Trophoblast cell (in vitro differentiated cells and primary cell): ENCODE results near the gene TEX26.

ENCODE experiments used
- DNase-seq, 2 donors: peaks; one replicate each; pipeline ENCODE4 v3.0.0-alpha.2; 2016
- H2AFZ ChIP-seq: 2 replicates; pipeline ENCODE4 v1.6.1; 2013; ENCODE audit warnings: low read length, moderate library complexity, mild to moderate bottlenecking; ENCODE audit not compliant: insufficient read depth, poor library complexity
- H2AK5ac ChIP-seq: 2 replicates; pipeline ENCODE4 v1.6.1; 2013; ENCODE audit warnings: mild to moderate bottlenecking, low read length
- H2BK120ac ChIP-seq: 2 replicates; pipeline ENCODE4 v1.6.1; 2013; ENCODE audit warnings: low read length, mild to moderate bottlenecking, moderate library complexity; ENCODE audit not compliant: insufficient read depth, poor library complexity
- H2BK12ac ChIP-seq: 2 replicates; pipeline ENCODE4 v1.6.1; 2013; ENCODE audit warnings: mild to moderate bottlenecking, low read length, moderate library complexity
- H2BK5ac ChIP-seq: 2 replicates; pipeline ENCODE4 v1.6.1; 2013; ENCODE audit warnings: low read length, low read depth, moderate library complexity, mild to moderate bottlenecking; ENCODE audit not compliant: poor library complexity
- H3K14ac ChIP-seq: 2 replicates; pipeline ENCODE4 v1.6.1; 2013; ENCODE audit warnings: mild to moderate bottlenecking, low read length
- H3K18ac ChIP-seq: 2 replicates; pipeline ENCODE4 v1.6.1; 2013; ENCODE audit warnings: mild to moderate bottlenecking, low read length
- H3K23ac ChIP-seq: 2 replicates; pipeline ENCODE4 v1.6.1; 2013; ENCODE audit warnings: low read length
- H3K27ac ChIP-seq: 2 replicates; pipeline ENCODE4 v1.5.1; 2013; ENCODE audit warnings: low read depth, mild to moderate bottlenecking, inconsistent platforms, low read length, moderate library complexity
- H3K27me3 ChIP-seq: 2 replicates; pipeline ENCODE4 v1.6.1; 2013; ENCODE audit warnings: inconsistent platforms, mild to moderate bottlenecking, low read length, moderate library complexity; ENCODE audit not compliant: insufficient read depth
- H3K36me3 ChIP-seq, 2 experiments: 1 replicate in 1 of 2; 2 replicates in 1 of 2; pipeline ENCODE4 v1.6.1; 2013; ENCODE audit warnings: low read length in 2 of 2, mild to moderate bottlenecking in 2 of 2, moderate library complexity in 1 of 2; ENCODE audit not compliant: insufficient read depth in 2 of 2, control insufficient read depth in 1 of 2
- H3K4ac ChIP-seq: 2 replicates; pipeline ENCODE4 v1.6.1; 2013; ENCODE audit warnings: low read depth, mild to moderate bottlenecking, low read length, moderate library complexity
- H3K4me1 ChIP-seq, 2 experiments: 1 replicate in 1 of 2; 2 replicates in 1 of 2; pipeline ENCODE4 v1.6.1; 2013; ENCODE audit warnings: low read length in 2 of 2, mild to moderate bottlenecking in 2 of 2, moderate library complexity in 1 of 2; ENCODE audit not compliant: insufficient read depth in 2 of 2, control insufficient read depth in 1 of 2
- H3K4me2 ChIP-seq: 2 replicates; pipeline ENCODE4 v1.6.1; 2013; ENCODE audit warnings: inconsistent platforms, mild to moderate bottlenecking, low read length, moderate library complexity
- H3K4me3 ChIP-seq: 2 replicates; pipeline ENCODE4 v1.5.1; 2013; ENCODE audit warnings: mild to moderate bottlenecking, low read depth, low read length, inconsistent platforms
- H3K79me1 ChIP-seq: one replicate; pipeline ENCODE4 v1.6.1; 2013; ENCODE audit warnings: low read length
- H3K79me2 ChIP-seq: 2 replicates; pipeline ENCODE4 v1.6.1; 2013; ENCODE audit warnings: low read length, mild to moderate bottlenecking; ENCODE audit not compliant: control insufficient read depth, insufficient read depth, poor library complexity
- H3K9ac ChIP-seq: 2 replicates; pipeline ENCODE4 v1.6.1; 2013; ENCODE audit warnings: mild to moderate bottlenecking, low read length
- H3K9me3 ChIP-seq: 2 replicates; pipeline ENCODE4 v1.6.1; 2013; ENCODE audit warnings: low read depth, mild to moderate bottlenecking, control low read depth, inconsistent platforms, low read length; ENCODE audit not compliant: insufficient read depth
- H4K12ac ChIP-seq: 2 replicates; pipeline ENCODE4 v1.6.1; 2013; ENCODE audit warnings: low read depth, mild to moderate bottlenecking, low read length, moderate library complexity
- H4K8ac ChIP-seq: 2 replicates; pipeline ENCODE4 v1.6.1; 2013; ENCODE audit warnings: low read depth, mild to moderate bottlenecking, low read length, moderate library complexity
- H4K91ac ChIP-seq: one replicate; pipeline ENCODE4 v1.6.1; 2013; ENCODE audit warnings: low read depth, mild to moderate bottlenecking, low read length, moderate library complexity
- whole genome bisulfite sequencing: extraction: QIAGEN DNeasy Blood & Tissue Kit; methylation state at CpG from one replicate; pipeline ENCODE4 v1.1.7; 2013; ENCODE audit warnings: missing lambda C conversion rate; ENCODE audit not compliant: insufficient read length, insufficient coverage; ENCODE audit errors: extremely low coverage; 5-methylcytosine and 5-hydroxymethylcytosine counted together

The TEX26 gene

DNA sequence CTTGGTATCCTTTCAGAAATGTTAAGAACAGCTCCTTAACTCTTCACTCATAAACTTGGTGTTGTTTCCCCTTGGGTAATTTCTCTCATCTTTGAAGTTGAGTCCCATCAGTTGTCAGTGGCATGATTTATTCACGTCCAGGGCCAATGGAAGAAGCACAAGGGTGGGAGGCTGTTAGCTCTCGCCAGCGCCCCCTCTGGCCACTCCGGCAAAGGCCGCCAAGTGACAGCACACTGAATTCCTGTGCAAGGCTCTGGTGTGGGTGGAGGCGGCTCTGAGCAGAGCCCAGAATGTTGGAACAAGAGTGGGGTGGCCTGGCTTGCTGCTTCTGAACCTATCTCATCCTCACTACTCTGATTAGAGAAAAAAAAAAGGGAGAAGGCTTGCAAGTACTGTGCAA is 39.5 kb upstream of the TEX26 start:
- Histone ChIP-seq H3K9me3 (no peaks in the 10 kb centered on the region), H3K14ac (no peak overlapping the region), H3K27ac (no peak overlapping the region), H2AFZ (no peak overlapping the region), H3K4ac (no peak overlapping the region), H4K8ac (peak overlapping the region; percentile 19), H4K91ac (peak overlapping the region; percentile 77), H4K12ac (peak overlapping the region; percentile 70), H3K9ac (no peak overlapping the region), H2AK5ac (peak overlapping the region; percentile 69), H2BK5ac (peak overlapping the region; percentile 68), H3K36me3 (peaks cover 0 to 2% of the 10 kb centered on the region in 2 experiments), H3K4me2 (no peak overlapping the region), H3K23ac (no peak overlapping the region), H3K27me3 (no peaks in the 10 kb centered on the region), H3K18ac (no peak overlapping the region), H3K79me2 (peaks cover 2% of the 10 kb centered on the region), H3K4me1 (peaks cover 6% of the 10 kb centered on the region in 2 experiments), H2BK12ac (peak overlapping the region; percentile 91), H3K4me3 (no peak overlapping the region), H3K79me1 (peaks cover 15% of the 10 kb centered on the region), H2BK120ac (peak overlapping the region; percentile 60)
- peak in 1 of 2 donors; percentile 19 for DNase-seq
- WGBS: no CpG with 5 or more reads among the region's 6 CpGs

- Histone ChIP-seq H3K79me1 (peaks cover 15% of the 10 kb centered on the region), H4K8ac (peak overlapping the region; percentile 67), H3K4me1 (peaks cover 6 to 10% of the 10 kb centered on the region in 2 experiments), H3K4me3 (no peak overlapping the region), H3K23ac (no peak overlapping the region), H2BK120ac (peak overlapping the region; percentile 89), H4K12ac (no peak overlapping the region), H3K36me3 (no peaks in the 10 kb centered on the region), H3K9ac (no peak overlapping the region), H3K27ac (peak overlapping the region; percentile 77), H3K27me3 (no peaks in the 10 kb centered on the region), H2BK12ac (peak overlapping the region; percentile 90), H3K9me3 (no peaks in the 10 kb centered on the region), H3K18ac (no peak overlapping the region), H3K79me2 (peaks cover 2% of the 10 kb centered on the region), H3K4me2 (no peak overlapping the region), H2BK5ac (peak overlapping the region; percentile 97), H2AK5ac (no peak overlapping the region), H3K4ac (peak overlapping the region; percentile 82), H4K91ac (peak overlapping the region; percentile 99), H2AFZ (no peak overlapping the region), H3K14ac (peak overlapping the region; percentile 84)
- WGBS: no CpG with 5 or more reads among the region's 4 CpGs
- peak; percentile 63 to 71 for DNase-seq
Measured at GRCh38 chr13:30895773-30896172, 36.7 kb upstream of the TEX26 start.

- Histone ChIP-seq H3K4ac (no peak overlapping the region), H4K8ac (no peak overlapping the region), H3K18ac (no peak overlapping the region), H2BK12ac (peak overlapping the region; percentile 42), H3K4me1 (peaks cover 6 to 10% of the 10 kb centered on the region in 2 experiments), H2BK5ac (no peak overlapping the region), H4K91ac (peak overlapping the region; percentile 67), H3K14ac (peak overlapping the region; percentile 24), H3K27me3 (no peaks in the 10 kb centered on the region), H3K23ac (no peak overlapping the region), H2AK5ac (peak overlapping the region; percentile 82), H2AFZ (no peak overlapping the region), H3K9me3 (no peaks in the 10 kb centered on the region), H4K12ac (no peak overlapping the region), H3K79me1 (peaks cover 13% of the 10 kb centered on the region), H2BK120ac (no peak overlapping the region), H3K4me3 (no peak overlapping the region), H3K36me3 (no peaks in the 10 kb centered on the region), H3K9ac (no peak overlapping the region), H3K27ac (no peak overlapping the region), H3K79me2 (peaks cover 2% of the 10 kb centered on the region), H3K4me2 (no peak overlapping the region)
- DNase-seq: no peak
Measured at GRCh38 chr13:30898070-30898469, 34.4 kb upstream of the TEX26 start.

GRCh38 chr13:30898678-30899241 is 33.7 kb upstream of the TEX26 start:
- Histone ChIP-seq H4K91ac (peak overlapping the region; percentile 74), H2BK12ac (peak overlapping the region; percentile 39), H3K79me2 (peaks cover 2% of the 10 kb centered on the region), H2AFZ (no peak overlapping the region), H3K9ac (no peak overlapping the region), H4K8ac (peak overlapping the region; percentile 5), H4K12ac (no peak overlapping the region), H3K4me1 (peaks cover 6 to 10% of the 10 kb centered on the region in 2 experiments), H2AK5ac (peak overlapping the region; percentile 21), H3K18ac (peak overlapping the region; percentile 5), H3K14ac (no peak overlapping the region), H3K27me3 (no peaks in the 10 kb centered on the region), H3K4me3 (no peak overlapping the region), H3K27ac (peak overlapping the region; percentile 6), H3K9me3 (no peaks in the 10 kb centered on the region), H3K4ac (no peak overlapping the region), H3K79me1 (peaks cover 12% of the 10 kb centered on the region), H2BK120ac (peak overlapping the region; percentile 16), H3K4me2 (no peak overlapping the region), H3K23ac (no peak overlapping the region), H2BK5ac (peak overlapping the region; percentile 1), H3K36me3 (no peaks in the 10 kb centered on the region)
- WGBS: no CpG with 5 or more reads among the region's 7 CpGs
- DNase-seq: peak in 1 of 2 donors; percentile 3
